Stimulated activated CD8-positive, alpha-beta memory T cell treated with anti-CD3 and anti-CD28 coated beads, Interleukin-7, amount 100 ng/mL, for 48 hours (primary cell): Measurements from ENCODE around the gene SBF2.

Experiments used
- DNase-seq, 2 donors: peaks; one replicate each; pipeline ENCODE4 v3.0.0-alpha.2; 2020; ENCODE audit warnings: low read depth in 1 of 2; ENCODE audit errors: extremely low read depth in 1 of 2

SBF2 gene

GRCh38 chr11:9914064-9914463 lies 380.0 kb downstream of the SBF2 start:
- DNase-seq, result no peak

GRCh38 chr11:9905960-9906791 lies 387.8 kb downstream of the SBF2 start:
- DNase-seq, result no peak

- DNase-seq, result no peak
Measured at GRCh38 chr11:9905501-9905951, 388.5 kb downstream of the SBF2 start.

GRCh38 chr11:9903579-9903978 lies 390.4 kb downstream of the SBF2 start:
- DNase-seq, result no peak

GRCh38 chr11:9901943-9902342 lies 392.1 kb downstream of the SBF2 start:
- no peak for DNase-seq

- peak in 1 of 2 donors; percentile 5 for DNase-seq
Measured at GRCh38 chr11:9900253-9900652, 393.8 kb downstream of the SBF2 start.

GRCh38 chr11:9899676-9900075 lies 394.3 kb downstream of the SBF2 start:
- DNase-seq, result no peak

- DNase-seq, result no peak
Measured at GRCh38 chr11:9896902-9897301, 397.1 kb downstream of the SBF2 start.

- DNase-seq, result no peak
Measured at GRCh38 chr11:9895006-9895405, 399.0 kb downstream of the SBF2 start.

- no peak for DNase-seq
Measured at GRCh38 chr11:9893474-9893873, 400.5 kb downstream of the SBF2 start.

GRCh38 chr11:9888938-9889337 lies 405.1 kb downstream of the SBF2 start:
- DNase-seq, result no peak

GRCh38 chr11:9887472-9887871 lies 406.5 kb downstream of the SBF2 start:
- DNase-seq, result no peak

- DNase-seq, result no peak
Measured at GRCh38 chr11:9886595-9886994, 407.4 kb downstream of the SBF2 start.

- DNase-seq, result no peak
Measured at GRCh38 chr11:9884601-9885000, 409.4 kb downstream of the SBF2 start.

GRCh38 chr11:9880657-9881056 lies 413.4 kb downstream of the SBF2 start:
- no peak for DNase-seq

GRCh38 chr11:9878936-9879335 lies 415.1 kb downstream of the SBF2 start:
- no peak for DNase-seq

GRCh38 chr11:9876331-9876730 lies 417.7 kb downstream of the SBF2 start:
- no peak for DNase-seq

- no peak for DNase-seq
Measured at GRCh38 chr11:9875862-9876261, 418.2 kb downstream of the SBF2 start.

GRCh38 chr11:9875399-9875798 lies 418.6 kb downstream of the SBF2 start:
- no peak for DNase-seq

- DNase-seq, result no peak
Measured at GRCh38 chr11:9874466-9874865, 419.6 kb downstream of the SBF2 start.

GRCh38 chr11:9868641-9869040 lies 425.4 kb downstream of the SBF2 start:
- no peak for DNase-seq

- DNase-seq, result no peak
Measured at GRCh38 chr11:9862981-9863380, 431.0 kb downstream of the SBF2 start.
